ENCODE results near the gene RSF1.

Gene RSF1

GRCh38 chr11:77789061-77789730, 31.3 kb downstream of the RSF1 start (continued):
- no peak for TF ChIP-seq ZIC2 (tag by site-specific recombination; IDR thresholded peaks at IDR 0.05)
- no peak for TF ChIP-seq ZNF362 (tag by site-specific recombination; IDR thresholded peaks at IDR 0.05)
- TF ChIP-seq ZNF341 (tag by site-specific recombination; IDR thresholded peaks at IDR 0.05; ENCODE audit: low read depth) = no peak
- no peak for TF ChIP-seq KLF7 (tag by site-specific recombination; IDR thresholded peaks at IDR 0.05; ENCODE audit: borderline replicate concordance)
- TF ChIP-seq AEBP2 (tag by site-specific recombination; IDR thresholded peaks at IDR 0.05; ENCODE audit: borderline replicate concordance) = no peak
- no peak for TF ChIP-seq ZFP37 (tag by site-specific recombination; IDR thresholded peaks at IDR 0.05)
- TF ChIP-seq ZNF404 (tag by site-specific recombination; IDR thresholded peaks at IDR 0.05) = no peak
- no peak for TF ChIP-seq ZNF677 (tag by site-specific recombination; IDR thresholded peaks at IDR 0.05)
- TF ChIP-seq ZNF660 (tag by site-specific recombination; IDR thresholded peaks at IDR 0.05) = no peak

GRCh38 chr11:77784572-77784971, 36.0 kb downstream of the RSF1 start:
- Histone ChIP-seq H3K4me3 (ENCODE audit: low read depth, low read length) (no peak overlapping the region), H3K9me3 (ENCODE audit: control insufficient read depth, insufficient read depth, low read depth, low read length) (no peaks in the 10 kb centered on the region), H3K36me3 (ENCODE audit: control insufficient read depth in 2 of 2, insufficient read depth in 1 of 2, low read length in 2 of 2) (no peaks in the 10 kb centered on the region), H3K27ac (ENCODE audit: extremely low read depth, low read depth, low read length) (no peak overlapping the region), H3K4me1 (ENCODE audit: control insufficient read depth, insufficient read depth, low read length) (0 out of 2 replicates have a peak, but pooled peaks cover 2% of the 10 kb centered on the region)
- ChIA-PET CTCF (interaction anchor here (0.7 kb wide), 1 partner anchor 151 kb away, joined by 3 read pairs; no protein-coding TSS in a partner anchor), POLR2A (no interaction called here)
- TF ChIP-seq ZNF449 (tag by site-specific recombination; IDR thresholded peaks at IDR 0.05) = peak; percentile 58; the same call in 1 of the 2 replicates
- no peak for TF ChIP-seq ZNF670 (tag by site-specific recombination; IDR thresholded peaks at IDR 0.05; ENCODE audit: low read depth)

GRCh38 chr11:77783025-77783424, 37.5 kb downstream of the RSF1 start:
- Histone ChIP-seq H3K36me3 (ENCODE audit: control insufficient read depth in 2 of 2, insufficient read depth in 1 of 2, low read length in 2 of 2) (no peaks in the 10 kb centered on the region), H3K27ac (ENCODE audit: extremely low read depth, low read depth, low read length) (no peak overlapping the region), H3K4me3 (ENCODE audit: low read depth, low read length) (no peak overlapping the region), H3K4me1 (ENCODE audit: control insufficient read depth, insufficient read depth, low read length) (0 out of 2 replicates have a peak, but pooled peaks cover 2% of the 10 kb centered on the region), H3K9me3 (ENCODE audit: control insufficient read depth, insufficient read depth, low read depth, low read length) (no peaks in the 10 kb centered on the region)
- TF ChIP-seq TCF7L2 (IDR thresholded peaks at IDR 0.05; ENCODE audit: borderline replicate concordance, low read depth, low read length) (no peak), IKZF3 (tag by site-specific recombination; IDR thresholded peaks at IDR 0.05) (no peak), ZNF624 (tag by site-specific recombination; IDR thresholded peaks at IDR 0.05) (no peak), ZBTB21 (tag by site-specific recombination; IDR thresholded peaks at IDR 0.05) (no peak), OSR2 (tag by site-specific recombination; IDR thresholded peaks at IDR 0.05) (no peak), MZF1 (tag by site-specific recombination; IDR thresholded peaks at IDR 0.05; ENCODE audit: borderline replicate concordance) (no peak), ZNF692 (tag by site-specific recombination; IDR thresholded peaks at IDR 0.05) (no peak), SP2 (tag by site-specific recombination; IDR thresholded peaks at IDR 0.05) (no peak), ZNF169 (tag by site-specific recombination; IDR thresholded peaks at IDR 0.05) (no peak), ZNF658 (tag by site-specific recombination; IDR thresholded peaks at IDR 0.05) (no peak), ZNF37A (tag by site-specific recombination; IDR thresholded peaks at IDR 0.05) (no peak), OVOL3 (tag by site-specific recombination; IDR thresholded peaks at IDR 0.05) (no peak), ZSCAN18 (tag by site-specific recombination; IDR thresholded peaks at IDR 0.05) (no peak), ZNF776 (tag by site-specific recombination; IDR thresholded peaks at IDR 0.05; ENCODE audit: borderline replicate concordance) (no peak), KLF8 (tag by site-specific recombination; IDR thresholded peaks at IDR 0.05) (no peak), ZFP37 (tag by site-specific recombination; IDR thresholded peaks at IDR 0.05) (no peak), FEZF1 (tag by site-specific recombination; IDR thresholded peaks at IDR 0.05) (no peak), SALL2 (tag by site-specific recombination; IDR thresholded peaks at IDR 0.05; ENCODE audit: borderline replicate concordance) (no peak)
- ChIA-PET POLR2A (no interaction called here), CTCF (interaction anchor here (0.8 kb wide), 1 partner anchor 217 kb away, joined by 4 read pairs; no protein-coding TSS in a partner anchor)

All from HEK293 (cell line).